Measurements from ENCODE around the gene B4GALNT1. TPM values are rescaled to one million over a fixed set of nuclear protein-coding genes. Genes with fewer than 3 reads are reported as not detected.

B4GALNT1 gene
- total RNA-seq, 4 donors from 2014 or later: 0.38 to 0.48 (median 0.42) TPM; not detected in 1

DNA sequence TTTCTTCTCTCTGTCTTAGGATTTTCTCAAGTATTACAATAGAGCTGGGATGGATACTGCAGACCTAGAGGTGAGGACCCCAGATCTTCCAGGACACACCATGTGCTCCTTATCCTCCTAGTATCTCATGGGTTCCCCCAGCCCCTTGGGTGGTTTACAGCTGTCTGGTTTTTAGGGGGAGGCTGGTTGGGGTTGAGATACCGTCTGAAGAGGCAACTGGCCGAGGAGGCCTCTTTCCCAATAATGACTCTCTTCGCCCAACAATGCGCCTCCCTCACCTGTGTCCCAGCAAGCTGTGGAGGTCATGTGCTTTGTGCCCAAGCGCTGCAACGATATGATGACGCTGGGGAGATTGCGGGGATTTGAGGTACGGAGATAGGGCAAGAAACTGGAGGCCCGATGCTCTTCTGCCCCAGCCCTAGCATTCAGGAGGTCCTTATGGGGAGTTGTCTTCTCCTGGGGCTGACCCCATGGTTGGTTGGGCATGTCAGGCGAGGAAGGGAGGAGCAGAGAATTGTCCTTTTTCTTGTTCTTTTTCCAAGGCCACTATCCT is 18.0 kb downstream of the B4GALNT1 start:
- Histone ChIP-seq H3K9me3 (no peaks in the 10 kb centered on the region), H3K27ac (no peak overlapping the region), H3K27me3 (peaks cover 38% of the 10 kb centered on the region), H3K36me3 (peaks cover 2% of the 10 kb centered on the region), H3K4me3 (no peak overlapping the region), H3K4me1 (peaks cover 30% of the 10 kb centered on the region)
- WGBS: 81% methylated on average over 11 of the region's 11 CpGs
- DNase-seq (ENCODE audit: low spot score in 2 of 2): peak in 1 of 2 donors; percentile 48
- TF ChIP-seq POLR2A (IDR thresholded peaks at IDR 0.05): no peak
- no peak for TF ChIP-seq POLR2AphosphoS5 (IDR thresholded peaks at IDR 0.05)
- no peak for TF ChIP-seq EP300 (IDR thresholded peaks at IDR 0.05)
- TF ChIP-seq, protein P1, sequence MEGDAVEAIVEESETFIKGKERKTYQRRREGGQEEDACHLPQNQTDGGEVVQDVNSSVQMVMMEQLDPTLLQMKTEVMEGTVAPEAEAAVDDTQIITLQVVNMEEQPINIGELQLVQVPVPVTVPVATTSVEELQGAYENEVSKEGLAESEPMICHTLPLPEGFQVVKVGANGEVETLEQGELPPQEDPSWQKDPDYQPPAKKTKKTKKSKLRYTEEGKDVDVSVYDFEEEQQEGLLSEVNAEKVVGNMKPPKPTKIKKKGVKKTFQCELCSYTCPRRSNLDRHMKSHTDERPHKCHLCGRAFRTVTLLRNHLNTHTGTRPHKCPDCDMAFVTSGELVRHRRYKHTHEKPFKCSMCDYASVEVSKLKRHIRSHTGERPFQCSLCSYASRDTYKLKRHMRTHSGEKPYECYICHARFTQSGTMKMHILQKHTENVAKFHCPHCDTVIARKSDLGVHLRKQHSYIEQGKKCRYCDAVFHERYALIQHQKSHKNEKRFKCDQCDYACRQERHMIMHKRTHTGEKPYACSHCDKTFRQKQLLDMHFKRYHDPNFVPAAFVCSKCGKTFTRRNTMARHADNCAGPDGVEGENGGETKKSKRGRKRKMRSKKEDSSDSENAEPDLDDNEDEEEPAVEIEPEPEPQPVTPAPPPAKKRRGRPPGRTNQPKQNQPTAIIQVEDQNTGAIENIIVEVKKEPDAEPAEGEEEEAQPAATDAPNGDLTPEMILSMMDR (IDR thresholded peaks at IDR 0.05): no peak

DNA sequence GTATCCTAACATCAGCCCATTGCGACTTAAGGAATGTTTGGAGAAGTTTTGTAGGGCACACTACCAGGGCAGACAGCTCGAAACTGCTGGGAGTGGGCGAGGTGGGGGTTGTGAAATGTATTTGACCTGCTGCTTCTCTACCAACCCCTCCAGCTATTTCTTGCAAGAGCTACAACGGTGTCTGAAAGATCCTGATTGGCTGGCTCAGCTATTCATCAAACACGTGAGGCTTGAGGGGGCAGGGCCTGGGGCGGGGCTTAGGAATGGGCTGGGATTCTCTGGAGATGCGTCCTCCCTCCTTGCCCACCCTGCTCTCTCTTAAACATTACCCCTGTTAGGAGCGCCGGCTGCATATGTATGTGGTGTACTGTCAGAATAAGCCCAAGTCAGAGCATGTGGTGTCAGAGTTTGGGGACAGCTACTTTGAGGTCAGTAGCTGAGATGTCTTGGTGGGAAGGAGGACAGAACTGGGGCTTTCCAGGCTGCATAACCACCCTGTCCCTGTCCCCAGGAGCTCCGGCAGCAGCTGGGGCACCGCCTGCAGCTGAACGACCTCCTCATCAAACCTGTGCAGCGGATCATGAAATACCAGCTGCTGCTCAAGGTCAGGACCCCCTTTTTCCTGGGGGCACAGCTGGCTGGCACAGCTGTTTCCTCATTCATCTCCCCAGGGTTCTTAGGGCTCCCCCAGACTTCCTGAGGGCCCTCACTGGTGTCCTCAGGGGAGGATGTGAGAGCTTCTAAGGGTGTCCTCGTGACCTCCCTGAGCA is 18.6 kb downstream of the B4GALNT1 start:
- TF ChIP-seq, protein P1 (IDR thresholded peaks at IDR 0.05): no peak
- no peak for TF ChIP-seq POLR2AphosphoS5 (IDR thresholded peaks at IDR 0.05)
- no peak for TF ChIP-seq POLR2A (IDR thresholded peaks at IDR 0.05)
- no peak for TF ChIP-seq EP300 (IDR thresholded peaks at IDR 0.05)
- peaks cover 31% of the 10 kb centered on the region for H3K27me3 ChIP-seq
- peaks cover 30% of the 10 kb centered on the region for H3K4me1 ChIP-seq
- no peak overlapping the region for H3K4me3 ChIP-seq
- DNase-seq (ENCODE audit: low spot score in 2 of 2): peak in 1 of 2 donors; percentile 66
- WGBS: 49% methylated on average over 10 of the region's 14 CpGs
- peaks cover 2% of the 10 kb centered on the region for H3K36me3 ChIP-seq
- no peak overlapping the region for H3K27ac ChIP-seq
- no peaks in the 10 kb centered on the region for H3K9me3 ChIP-seq

DNA sequence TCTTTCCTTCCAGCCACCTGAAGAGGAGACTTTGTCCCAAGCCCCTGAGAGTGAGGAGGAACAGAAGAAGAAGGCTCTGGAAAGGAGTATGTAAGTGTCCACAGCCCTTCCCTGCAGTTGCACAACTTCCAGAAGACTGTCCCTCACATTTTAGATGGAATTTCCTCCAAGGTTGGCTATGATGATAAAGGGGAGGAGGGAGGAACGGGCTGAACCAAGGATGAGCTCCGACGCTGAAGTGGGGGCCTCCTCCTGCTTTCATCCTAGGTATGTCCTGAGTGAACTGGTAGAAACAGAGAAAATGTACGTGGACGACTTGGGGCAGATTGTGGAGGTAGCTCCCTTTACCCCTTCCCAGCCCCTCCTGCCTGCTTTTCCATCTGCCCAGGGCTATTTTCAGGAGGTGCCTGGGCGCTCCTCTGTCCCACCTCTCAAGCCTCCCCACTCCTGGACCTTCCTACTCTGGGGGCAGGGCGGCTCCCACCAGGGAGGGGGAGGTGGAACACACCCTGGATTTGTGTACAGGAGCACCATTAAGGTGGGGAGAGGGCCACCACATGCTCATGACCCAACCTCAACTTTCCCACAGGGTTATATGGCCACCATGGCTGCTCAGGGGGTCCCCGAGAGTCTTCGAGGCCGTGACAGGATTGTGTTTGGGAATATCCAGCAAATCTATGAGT is 19.4 kb downstream of the B4GALNT1 start:
- Histone ChIP-seq H3K36me3 (peaks cover 2% of the 10 kb centered on the region), H3K9me3 (no peaks in the 10 kb centered on the region), H3K27me3 (peaks cover 25% of the 10 kb centered on the region), H3K4me1 (peaks cover 30% of the 10 kb centered on the region), H3K27ac (no peak overlapping the region), H3K4me3 (no peak overlapping the region)
- 88% methylated on average over 10 of the region's 10 CpGs for WGBS
- DNase-seq (ENCODE audit: low spot score in 2 of 2): peak in 1 of 2 donors; percentile 46
- TF ChIP-seq POLR2AphosphoS5 (IDR thresholded peaks at IDR 0.05) (no peak), EP300 (IDR thresholded peaks at IDR 0.05) (no peak), POLR2A (IDR thresholded peaks at IDR 0.05) (no peak)

DNA sequence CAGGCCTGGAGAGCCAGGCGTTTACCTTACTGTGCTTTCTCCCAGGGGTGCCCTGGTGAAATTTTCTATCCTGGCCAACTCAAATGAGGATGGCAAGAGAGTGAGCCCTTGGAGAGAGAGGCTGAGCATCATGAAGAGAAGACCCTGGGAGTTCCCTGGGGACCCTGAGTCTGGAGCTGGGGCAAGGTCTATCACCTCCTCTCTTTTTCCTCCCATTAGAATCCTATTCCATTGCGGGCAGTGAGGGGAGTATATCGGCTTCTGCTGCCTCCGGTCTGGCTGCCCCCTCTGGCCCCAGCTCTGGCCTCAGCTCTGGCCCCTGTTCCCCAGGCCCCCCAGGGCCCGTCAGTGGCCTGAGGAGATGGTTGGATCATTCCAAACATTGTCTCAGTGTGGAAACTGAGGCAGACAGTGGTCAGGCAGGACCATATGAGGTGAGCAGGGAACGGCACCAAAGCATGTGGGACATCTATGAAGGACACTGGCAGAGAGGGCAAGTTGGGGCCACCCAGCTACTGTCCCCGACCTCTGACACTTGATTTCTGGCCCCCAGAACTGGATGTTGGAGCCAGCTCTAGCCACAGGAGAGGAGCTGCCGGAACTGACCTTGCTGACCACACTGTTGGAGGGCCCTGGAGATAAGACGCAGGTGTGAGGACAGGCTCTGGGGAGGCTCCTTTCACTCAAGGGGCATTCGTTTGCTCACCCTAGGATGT is 20.1 kb downstream of the B4GALNT1 start:
- TF ChIP-seq POLR2AphosphoS5 (IDR thresholded peaks at IDR 0.05): no peak
- TF ChIP-seq, protein P1 (IDR thresholded peaks at IDR 0.05): no peak
- no peak for TF ChIP-seq EP300 (IDR thresholded peaks at IDR 0.05)
- no peak for TF ChIP-seq POLR2A (IDR thresholded peaks at IDR 0.05)
- Histone ChIP-seq H3K9me3 (no peaks in the 10 kb centered on the region), H3K4me3 (no peak overlapping the region), H3K27me3 (peaks cover 23% of the 10 kb centered on the region), H3K4me1 (peaks cover 30% of the 10 kb centered on the region), H3K27ac (no peak overlapping the region), H3K36me3 (peaks cover 2% of the 10 kb centered on the region)
- WGBS: 92% methylated on average over 10 of the region's 10 CpGs
- peak in 1 of 2 donors; percentile 40 for DNase-seq (ENCODE audit: low spot score in 2 of 2)

DNA sequence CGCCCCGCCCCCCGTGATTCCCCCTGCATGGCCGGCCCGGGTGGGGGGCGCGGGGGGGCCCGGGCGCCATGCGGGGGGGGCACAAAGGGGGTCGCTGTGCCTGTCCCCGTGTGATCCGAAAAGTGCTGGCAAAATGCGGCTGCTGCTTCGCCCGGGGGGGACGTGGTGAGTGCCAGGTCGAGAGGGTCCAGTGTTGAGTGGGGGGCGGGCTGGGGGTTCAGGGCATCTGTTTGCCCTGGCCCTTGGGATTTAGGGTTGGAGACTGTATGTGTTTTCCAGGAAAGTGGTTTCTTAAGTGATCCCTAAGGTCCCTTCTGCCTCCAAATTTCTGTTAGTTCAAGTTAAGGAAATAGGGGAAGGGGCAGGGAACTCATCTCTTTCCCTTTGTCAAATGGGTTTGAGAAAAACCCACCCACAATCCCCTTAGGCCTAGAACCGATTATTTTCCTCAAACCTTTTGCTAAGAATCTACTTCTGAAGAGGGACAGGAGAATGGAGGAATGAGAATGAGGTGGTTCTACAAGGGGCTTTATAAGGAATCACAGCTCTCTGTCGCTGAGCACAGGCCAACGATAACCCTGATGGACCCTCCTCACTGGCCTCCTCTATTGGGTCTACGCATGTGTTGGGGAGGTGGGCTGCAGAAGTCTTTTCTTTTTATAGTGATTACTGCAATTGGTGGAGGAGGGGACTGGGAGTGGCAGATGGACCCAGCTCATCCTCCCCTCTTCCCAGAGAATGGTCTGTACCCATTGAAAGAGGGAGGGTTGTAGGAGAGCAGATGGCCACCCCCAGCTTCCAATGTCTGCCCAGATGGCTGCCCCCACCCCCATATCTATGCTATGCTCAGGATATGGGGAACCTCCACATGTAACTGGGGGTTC is 20.9 kb downstream of the B4GALNT1 start:
- Histone ChIP-seq H3K4me1 (peaks cover 30% of the 10 kb centered on the region), H3K4me3 (peak overlapping the region; percentile 77), H3K9me3 (no peaks in the 10 kb centered on the region), H3K36me3 (peaks cover 3% of the 10 kb centered on the region), H3K27me3 (peaks cover 21% of the 10 kb centered on the region), H3K27ac (peak overlapping the region; percentile 64)
- DNase-seq (ENCODE audit: low spot score in 2 of 2): no peak
- TF ChIP-seq, protein P1 (IDR thresholded peaks at IDR 0.05): no peak
- TF ChIP-seq EP300 (IDR thresholded peaks at IDR 0.05) (no peak), POLR2A (IDR thresholded peaks at IDR 0.05) (no peak), POLR2AphosphoS5 (IDR thresholded peaks at IDR 0.05) (no peak)
- 43% methylated on average over 7 of the region's 23 CpGs for WGBS
